NCI-H2227 (cell line): ENCODE measurements around the gene HTR2B.
"Not testable (repeated sequence)": the region's sequence is repeated elsewhere in the genome, so short reads cannot be mapped to it uniquely, and the experiment has no call there.

Source experiments
- DNase-seq: peaks from one replicate; lab custom pipeline; 2025; ENCODE audit not compliant: unreplicated experiment; lab: John Stamatoyannopoulos, UW

The HTR2B gene

DNA sequence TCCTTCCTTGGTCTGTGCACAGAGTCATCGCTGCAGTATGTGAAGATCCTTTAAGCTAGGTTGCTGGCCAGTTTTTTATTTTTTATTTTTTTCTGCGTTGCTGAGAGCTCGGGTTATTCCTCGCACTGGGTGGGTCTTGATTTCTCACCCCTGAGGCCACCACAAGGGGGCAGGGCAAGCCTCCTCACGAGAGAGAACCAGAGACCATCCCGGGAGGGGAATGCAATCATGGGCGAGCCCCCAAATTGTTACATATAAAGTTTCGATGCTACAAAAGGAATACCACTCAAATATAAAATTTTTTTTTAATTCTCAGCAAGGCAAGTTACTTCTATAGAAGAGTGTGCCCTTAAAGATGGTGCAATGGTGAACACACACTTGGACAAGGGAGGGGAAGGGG is 24.9 kb downstream of the HTR2B start:
- no peak for DNase-seq

DNA sequence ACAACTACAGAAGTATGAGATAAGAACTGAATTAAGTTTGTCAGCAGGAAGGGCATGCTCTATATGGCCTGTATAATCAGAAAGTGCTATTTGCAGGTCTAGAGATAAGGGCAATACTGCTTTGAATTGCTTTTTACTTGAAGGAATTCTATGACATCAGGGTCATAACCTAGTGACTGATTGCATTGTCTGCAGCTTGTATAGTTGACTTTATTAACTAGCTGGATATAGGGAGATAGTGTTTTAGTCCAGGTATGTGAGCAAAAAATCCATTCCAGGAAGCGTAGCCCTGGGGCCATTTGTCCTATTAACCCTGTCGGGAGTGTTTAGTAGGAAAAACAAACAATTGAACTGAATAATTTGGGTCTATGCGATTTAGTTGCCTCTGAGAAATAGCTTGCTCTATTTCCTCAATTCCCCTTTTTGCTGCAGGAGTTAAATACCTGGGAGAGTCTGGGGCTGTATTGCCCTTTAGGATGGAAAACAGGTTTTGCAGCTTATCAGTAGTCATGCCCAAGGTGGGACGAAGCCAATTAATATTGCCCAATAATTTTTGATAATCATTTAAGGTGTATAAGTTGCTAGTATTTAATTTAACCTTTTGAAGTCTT is 30.0 kb downstream of the HTR2B start:
- DNase-seq, result no peak

DNA sequence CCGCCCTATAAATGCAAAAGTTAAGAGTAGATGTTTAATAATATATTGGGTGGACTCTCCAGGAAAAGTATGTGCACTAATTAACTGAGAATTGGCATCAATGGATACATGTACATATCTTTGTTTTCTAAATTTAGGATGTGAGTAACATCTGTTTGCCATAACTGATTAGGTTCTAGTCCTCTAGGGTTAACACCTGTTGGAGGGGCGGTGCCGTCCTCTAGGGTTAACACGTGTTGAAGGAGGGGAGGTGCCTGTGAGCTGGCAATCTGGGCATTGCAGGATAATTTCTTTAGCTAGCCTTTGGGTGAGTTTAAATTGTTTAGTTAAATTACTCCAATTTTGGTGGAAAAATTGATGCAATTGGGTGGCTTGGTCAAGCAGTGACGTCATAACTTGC is 30.9 kb downstream of the HTR2B start:
- DNase-seq, result no peak

DNA sequence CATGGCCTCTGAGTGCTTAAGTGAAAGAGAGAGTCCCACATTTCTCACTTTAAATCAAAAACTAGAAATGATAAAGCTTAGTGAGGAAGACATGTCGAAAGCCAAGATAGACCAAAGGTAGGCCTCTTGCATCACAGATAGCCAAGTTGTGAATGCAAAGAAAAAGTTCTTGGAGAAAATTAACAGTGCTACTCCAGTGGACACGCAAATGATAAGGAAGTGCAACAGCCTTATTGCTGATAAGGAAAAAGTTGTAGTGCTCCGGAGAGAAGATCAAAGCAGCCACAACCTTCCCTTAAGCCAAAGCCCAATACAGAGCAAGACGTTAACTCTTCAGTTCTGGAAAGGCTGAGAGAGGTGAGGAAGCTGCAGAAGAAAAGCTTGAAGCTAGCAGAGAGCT is 36.1 kb downstream of the HTR2B start:
- no peak for DNase-seq

DNA sequence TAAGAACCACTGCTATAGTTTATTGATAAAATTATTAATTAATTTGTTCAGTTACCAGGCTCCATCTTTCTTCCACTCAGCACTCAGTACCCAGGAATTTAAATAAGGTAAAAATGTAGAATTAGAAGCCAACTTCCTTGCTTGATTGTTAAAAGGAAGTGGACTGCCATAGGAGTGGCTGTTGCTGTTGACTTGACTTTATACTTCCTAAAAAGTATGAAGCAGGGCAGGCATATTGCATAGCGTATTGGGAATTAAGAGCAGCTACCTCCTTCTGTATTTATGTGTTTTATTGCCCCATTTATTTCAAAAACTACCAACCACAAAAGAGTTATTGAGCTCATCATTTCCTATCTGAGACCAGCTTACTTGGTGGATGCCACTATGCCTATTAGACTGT is 40.3 kb downstream of the HTR2B start:
- no peak for DNase-seq

DNA sequence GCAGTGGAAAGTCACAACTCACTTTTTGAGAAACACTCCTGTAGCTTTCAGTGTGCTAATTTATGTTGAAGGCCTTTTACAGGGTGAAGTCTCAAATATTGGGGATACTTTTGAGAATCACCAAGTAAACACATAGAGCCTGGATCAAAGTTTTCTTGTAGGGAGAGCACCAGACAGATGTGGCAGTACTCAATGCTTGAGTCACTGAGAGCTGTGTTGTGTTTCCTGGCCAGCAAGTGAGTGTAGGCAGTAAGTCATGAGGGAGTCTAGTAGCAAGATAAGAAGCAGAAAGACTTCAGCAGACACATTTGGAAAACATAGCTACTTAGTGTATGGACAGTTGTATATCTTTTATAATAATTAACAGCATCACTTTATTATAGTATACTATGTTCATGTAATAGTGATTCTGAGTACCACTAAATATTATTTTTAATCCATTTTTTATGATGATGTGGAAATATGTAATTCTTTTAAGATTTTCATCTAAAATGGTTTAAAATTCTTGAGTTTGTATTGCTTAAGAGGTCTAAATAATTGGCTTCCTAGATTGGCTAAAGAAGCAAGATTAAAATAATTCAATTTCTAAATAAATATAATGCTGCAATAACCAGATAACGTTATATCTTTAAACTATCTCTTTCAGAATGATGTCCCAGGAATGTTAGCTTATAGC is 55.3 kb downstream of the HTR2B start:
- DNase-seq, result no peak

DNA sequence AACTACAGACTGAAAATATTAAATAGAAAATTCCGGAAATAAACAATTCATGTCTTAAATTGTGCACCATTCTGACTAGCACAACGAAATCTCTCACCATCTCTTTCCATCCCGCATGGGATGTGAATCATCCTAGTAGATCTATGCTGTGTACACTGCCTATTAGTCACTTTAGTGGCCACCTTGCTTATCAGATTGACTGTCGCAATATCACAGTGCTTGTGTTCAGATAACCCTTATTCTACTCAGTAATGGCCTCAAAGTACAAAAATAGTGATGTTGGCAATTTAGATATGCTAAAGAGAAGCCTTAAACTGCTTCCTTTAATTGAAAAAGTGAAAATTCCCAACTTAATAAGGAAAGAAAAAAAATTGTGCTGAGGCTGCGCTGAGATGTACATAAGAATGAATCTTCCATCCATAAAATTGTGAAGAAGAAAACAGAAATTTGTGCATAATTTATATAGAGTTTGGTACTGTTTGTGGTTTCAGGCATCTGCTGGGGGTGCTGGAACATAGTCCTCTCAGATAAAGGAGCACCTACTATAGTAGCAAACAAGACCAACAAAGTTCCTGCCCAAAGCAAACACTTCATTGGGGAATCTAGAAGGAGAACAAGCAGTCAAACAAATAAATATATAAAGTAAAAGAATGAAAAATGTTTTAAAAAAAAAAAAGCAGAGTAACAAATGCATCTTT is 56.2 kb downstream of the HTR2B start:
- DNase-seq, result no peak

DNA sequence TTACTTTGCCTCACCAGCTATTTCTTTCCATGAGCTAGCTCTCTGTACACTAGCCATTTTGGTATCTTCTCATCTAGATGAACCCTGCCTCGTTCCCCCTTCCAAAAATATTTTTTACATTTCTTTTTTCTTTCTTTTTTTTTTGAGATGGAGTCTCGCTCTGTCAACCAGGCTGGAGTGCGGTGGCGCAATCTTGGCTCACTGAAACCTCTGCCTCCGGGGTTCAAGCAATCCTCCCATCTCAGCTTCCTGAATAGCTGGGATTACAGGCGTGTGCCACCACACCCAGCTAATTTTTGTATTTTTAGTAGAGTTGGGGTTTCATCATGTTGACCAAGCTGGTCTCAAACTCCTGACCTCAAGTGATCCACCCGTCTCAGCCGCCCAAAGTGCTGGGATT is 57.3 kb downstream of the HTR2B start:
- not testable (repeated sequence) for DNase-seq

DNA sequence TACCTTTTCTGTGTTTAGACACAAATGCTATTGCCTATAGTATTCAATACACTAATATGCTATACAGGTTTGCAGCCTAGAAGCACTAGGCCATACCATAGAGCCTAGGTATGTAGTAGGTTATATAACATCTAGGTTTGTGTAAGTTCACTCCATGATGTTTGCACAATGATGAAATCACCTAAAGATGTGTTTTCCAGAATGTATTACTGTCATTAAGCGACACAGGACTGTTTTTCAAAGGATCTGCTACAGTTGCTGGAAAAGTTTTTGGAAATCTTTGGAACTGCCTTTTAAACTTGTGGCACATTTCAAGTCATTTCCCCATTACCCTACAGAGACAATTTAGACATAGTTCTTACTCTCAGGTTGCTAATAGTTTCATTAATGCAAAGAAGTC is 58.9 kb downstream of the HTR2B start:
- DNase-seq, result no peak

DNA sequence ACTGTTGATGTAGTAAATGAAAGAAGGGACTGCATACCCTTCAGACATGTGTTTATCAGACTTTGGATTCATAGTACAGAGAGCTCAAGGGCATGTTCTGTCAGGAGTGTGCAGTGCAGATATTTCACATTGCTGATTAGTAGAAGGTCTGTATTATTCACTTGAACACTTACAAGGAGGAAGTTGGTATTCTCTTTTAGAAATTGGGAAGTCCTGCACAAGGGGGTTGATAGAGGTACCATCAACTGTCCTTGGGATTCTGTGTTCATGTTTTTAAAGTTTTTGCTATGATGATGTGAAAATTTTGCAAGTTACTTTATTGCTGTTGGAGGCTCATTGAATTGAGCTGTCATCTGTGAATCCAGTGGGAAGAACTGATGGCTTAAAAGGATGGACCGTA is 61.5 kb downstream of the HTR2B start:
- DNase-seq, result no peak

DNA sequence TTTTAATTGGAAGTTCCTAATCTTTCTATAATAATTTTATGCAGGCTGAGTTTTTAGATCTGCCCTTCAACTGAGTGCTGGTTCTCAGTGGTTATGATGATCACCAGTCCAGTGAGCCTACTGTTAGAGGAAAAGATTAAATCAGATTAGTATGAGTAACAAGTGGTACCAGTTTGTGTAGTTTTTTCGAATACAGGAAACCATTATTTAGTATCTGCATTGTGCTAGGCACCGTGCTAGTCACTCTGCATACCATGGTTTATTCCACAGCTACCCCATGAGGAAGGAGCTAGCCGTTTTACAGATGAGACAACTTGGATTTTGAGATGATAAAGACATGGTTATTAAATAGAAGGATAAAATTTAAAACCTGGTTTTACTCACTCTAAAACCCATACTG is 62.1 kb downstream of the HTR2B start:
- DNase-seq, result no peak

DNA sequence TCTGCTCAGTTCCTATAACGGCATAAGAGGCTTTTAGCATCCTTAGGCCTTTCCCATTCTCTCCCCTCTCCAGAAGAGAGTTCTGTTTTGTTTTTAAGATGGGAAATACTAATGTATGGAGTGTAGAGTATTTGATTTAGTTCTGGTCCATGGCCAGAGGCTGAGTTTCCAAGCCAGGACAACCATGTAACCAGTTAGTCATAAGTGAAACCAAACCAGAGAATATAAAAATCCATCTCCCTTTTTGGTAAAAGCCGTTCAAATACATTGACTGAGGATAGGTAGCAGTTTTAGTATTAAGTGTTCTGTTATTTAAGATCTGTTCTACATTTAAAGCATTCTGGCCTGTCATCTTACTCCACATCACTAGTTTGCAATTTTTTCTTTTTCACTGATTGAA is 65.1 kb downstream of the HTR2B start:
- no peak for DNase-seq

DNA sequence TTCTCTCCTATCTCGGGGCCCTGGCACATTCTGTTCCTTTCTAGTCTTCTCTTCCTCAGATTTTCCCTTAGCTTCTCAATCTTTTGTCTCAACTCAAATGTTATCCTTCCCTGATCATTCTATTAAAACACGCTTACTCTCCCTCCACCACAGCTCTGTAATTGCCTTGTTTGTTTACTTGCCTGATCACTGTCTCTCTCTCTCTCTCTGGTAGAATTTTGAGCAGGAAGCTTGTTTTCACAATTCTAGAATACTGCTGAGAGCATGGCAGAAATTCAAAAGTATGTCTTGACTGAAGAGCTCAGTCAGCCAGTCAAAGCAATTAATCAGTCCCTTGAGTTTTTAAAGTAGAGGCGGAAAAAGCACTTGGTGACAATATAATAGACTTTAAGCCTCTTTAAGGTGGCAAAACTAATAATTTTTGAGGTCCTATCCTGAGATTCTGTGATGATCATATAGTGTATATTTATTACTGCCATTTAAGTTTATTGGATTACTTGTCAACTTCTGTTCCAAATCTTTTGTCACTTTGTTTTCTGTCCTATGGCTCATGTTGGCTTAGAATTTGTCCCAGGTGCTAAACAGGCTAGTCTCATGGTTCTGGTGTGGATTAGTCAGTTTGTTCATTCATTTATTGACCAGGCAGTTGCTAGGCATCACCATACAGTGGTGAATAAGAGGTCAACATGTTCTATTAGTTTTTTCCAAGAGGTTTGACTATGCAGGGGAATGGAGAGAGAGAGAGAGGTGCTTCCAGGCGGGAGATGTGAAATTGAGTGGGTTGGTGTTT is 65.9 kb downstream of the HTR2B start:
- no peak for DNase-seq
